NCI-H1417 treated with DMSO at 0.1 percent for 48 hours (cell line): ENCODE results near the gene FAM53B.

ENCODE experiments used
- DNase-seq: peaks from one replicate; lab custom pipeline; 2025; lab: John Stamatoyannopoulos, UW

Gene FAM53B

GRCh38 chr10:124575107-124576035, 168.8 kb downstream of the FAM53B start:
- DNase-seq = no peak

- no peak for DNase-seq
These were observed 169.6 kb downstream of the FAM53B start for GRCh38 chr10:124574456-124575070.

- no peak for DNase-seq
These were observed 170.3 kb downstream of the FAM53B start for GRCh38 chr10:124573726-124574455.

- no peak for DNase-seq
These were observed 171.4 kb downstream of the FAM53B start for GRCh38 chr10:124572751-124573150.

- no peak for DNase-seq
These were observed 173.5 kb downstream of the FAM53B start for GRCh38 chr10:124570646-124571045.

GRCh38 chr10:124569623-124570470, 174.3 kb downstream of the FAM53B start:
- DNase-seq = no peak
